Muscle of arm (tissue), 12 donors: ENCODE measurements around the gene SLK. TPM values are rescaled to one million over a fixed set of nuclear protein-coding genes. Genes with fewer than 3 reads are reported as not detected.

Experiments
- DNase-seq: peaks from one replicate; pipeline ENCODE4 v3.0.0-alpha.2; 2013
- polyA plus RNA-seq, 12 donors: library from polyadenylated mRNA; unstranded; fragments of 120-200 nt; gene quantifications; one replicate each; pipeline ENCODE4 v1.2.1, GENCODE V29; 2013; ENCODE audit not compliant: insufficient read length in 12 of 12

The SLK gene
- polyA plus RNA-seq, 12 donors = 25.5 to 50.0 (median 30.9) TPM; not detected in 1

DNA sequence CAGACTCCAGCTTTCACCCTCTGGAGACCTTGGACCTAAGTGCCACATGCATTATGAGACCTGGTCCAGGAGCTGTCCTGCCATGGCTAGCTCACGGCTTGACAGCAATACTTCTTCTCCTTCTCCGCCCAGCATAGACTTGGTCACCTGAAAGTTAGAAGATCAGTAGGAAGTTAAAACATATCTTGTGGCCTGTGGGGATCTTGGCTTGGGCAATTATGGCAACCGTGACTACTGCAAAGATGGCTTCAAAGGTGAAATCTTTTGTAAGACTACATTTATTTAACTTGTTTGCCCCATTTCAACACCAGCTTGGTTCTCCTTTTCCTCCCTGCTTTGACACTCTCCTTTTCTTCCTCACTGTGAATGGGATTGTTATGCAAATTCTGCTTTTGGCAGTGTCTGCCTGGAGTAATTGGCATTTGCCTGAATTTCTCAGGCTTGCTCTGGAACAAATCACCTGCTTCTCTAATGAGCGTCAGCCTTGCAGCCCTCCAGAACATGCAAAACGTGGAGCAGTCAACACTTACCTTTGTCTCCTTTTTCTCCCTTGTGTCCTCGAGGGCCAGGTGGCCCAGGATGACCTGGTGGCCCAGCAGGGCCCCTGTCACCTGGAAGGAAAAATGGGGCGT is 65.3 kb downstream of the SLK start:
- DNase-seq = no peak

DNA sequence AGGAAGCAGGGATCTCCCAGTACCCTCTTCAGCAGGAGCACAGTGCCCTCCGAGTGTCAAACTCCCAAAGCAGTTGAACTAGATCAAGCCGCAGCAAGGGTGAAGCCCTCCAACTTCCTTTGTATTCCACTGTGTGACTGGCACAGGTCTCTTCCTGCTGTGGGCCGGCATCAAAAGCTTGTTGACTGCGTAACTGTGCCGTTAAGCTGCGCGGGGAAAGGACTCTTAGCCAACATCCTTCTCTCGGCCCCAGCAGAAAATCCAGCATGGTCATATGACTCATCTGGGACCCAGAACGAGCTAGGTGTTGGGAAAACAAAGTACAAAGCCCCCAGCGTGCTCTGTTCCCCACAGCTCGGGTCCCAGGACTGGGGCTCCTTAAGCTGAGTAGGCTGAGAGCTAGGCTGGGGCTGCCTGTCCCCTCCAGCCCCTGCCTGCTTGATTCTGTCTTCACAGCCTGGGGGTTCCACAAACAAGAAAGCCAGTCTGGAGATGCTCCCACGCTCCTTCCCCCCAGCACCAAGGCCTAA is 66.5 kb downstream of the SLK start:
- no peak for DNase-seq

GRCh38 chr10:104033966-104034365 is 67.0 kb downstream of the SLK start:
- no peak for DNase-seq

DNA sequence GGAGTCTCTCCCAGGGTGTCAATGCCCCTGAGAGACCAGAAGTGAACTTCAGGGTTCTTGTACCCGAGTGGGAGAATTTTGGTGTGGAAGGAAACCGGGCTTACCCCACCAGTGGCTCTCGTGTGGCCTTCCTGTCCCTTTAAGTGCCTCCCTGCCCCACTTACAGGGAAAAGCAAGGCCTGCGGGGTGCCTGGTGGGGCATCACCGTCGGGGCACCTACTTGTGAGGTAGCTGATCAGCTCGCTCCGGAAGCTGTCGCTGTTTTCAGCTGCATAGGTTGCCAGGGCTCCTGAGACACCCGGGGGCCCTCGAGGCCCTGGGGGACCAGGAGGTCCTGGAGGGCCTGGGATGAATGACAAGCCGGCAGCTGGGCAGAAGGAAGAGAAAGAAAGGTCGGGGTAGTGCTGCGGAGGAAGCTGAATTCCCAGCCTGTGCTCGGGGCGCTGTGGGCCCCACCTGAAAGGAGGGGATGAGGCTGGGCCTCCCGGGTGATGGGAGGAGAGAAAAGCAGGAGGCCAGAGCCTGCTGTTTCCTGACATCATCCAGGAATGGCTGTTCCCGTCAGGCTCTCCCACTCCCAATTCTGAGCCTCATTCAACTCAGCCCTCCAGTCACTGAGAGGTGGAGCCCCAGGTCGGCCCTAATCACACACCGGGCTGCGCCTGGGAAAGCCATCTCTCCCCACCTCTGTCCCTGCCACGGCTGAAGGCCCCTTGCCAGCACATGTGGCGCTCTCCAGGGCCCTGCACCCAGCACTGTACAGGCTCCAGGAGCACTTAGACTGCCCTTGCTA is 67.7 kb downstream of the SLK start:
- no peak for DNase-seq

GRCh38 chr10:104035194-104036068 is 68.5 kb downstream of the SLK start:
- DNase-seq = no peak

GRCh38 chr10:104036069-104036384 is 69.1 kb downstream of the SLK start:
- DNase-seq = no peak

- no peak for DNase-seq
These were observed 69.7 kb downstream of the SLK start for GRCh38 chr10:104036518-104037260.

DNA sequence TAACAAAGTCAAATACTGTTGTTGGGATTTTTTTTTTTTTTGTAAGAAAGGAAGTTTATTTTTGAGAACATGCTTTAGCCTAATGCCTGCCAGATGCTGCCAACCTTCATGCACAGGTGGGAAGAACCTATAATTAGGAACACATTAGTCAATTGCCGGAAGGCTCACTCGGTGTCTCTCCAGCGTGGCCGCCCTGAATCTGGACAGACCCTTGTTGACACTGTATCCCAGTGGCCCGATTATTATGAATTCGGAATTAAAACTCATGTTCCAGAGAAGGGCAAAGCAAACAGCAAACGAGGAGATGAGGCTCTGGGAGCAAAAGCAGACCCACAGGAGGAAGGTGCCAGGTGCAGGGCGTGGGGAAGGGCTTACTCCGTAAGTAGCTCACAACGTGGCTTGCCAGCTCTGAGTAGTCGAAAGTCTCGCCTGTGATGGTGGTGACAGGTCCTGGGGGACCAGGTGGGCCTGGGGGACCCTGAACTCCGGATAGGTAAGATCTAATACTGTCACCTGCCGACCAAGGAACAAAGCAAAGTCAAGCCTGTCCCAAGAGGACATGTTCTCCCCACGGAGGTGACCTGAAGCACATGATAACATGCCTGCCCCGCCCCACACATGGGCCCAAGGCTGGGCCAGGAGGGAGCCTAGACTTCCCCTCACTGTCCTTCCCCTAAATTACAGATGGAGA is 70.5 kb downstream of the SLK start:
- DNase-seq = no peak

- no peak for DNase-seq
These were observed 71.6 kb downstream of the SLK start for GRCh38 chr10:104038537-104038936.

DNA sequence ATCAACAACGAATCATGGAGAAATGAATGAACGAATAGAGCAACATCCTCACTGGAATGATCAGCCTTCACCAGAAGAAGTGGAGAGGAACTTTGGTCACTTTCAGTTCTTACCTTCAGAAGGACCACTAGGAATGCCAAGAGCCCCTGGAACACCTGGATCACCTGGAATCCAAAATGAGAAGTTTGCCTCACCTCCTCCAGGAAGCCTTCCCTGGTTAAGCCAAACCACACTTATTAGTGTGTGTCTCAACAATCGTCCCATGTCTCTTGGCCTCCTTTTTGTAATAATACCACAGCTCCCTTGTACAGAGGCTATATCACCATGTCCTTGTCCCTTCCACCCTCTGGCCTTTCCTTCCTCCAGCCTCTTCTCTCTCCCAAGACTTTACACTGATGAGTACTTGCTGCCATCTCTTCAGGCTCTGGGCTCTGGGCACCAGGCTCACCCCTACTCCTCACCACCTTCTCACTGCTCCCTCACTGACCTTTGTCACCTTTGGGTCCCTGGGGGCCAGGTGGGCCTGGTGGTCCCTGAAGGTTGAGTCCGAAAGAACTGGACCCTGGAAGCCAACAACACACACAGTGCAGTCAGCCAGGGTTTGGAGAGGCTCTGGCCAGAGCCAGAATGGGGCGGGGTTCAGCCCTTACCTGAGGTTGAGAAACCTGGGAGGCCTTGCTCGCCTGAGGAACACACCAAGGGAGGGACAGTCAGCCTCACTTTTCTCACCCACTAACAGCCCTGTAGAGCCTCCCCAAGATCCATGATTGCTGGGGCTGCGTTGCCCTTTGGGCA is 72.2 kb downstream of the SLK start:
- DNase-seq = no peak

DNA sequence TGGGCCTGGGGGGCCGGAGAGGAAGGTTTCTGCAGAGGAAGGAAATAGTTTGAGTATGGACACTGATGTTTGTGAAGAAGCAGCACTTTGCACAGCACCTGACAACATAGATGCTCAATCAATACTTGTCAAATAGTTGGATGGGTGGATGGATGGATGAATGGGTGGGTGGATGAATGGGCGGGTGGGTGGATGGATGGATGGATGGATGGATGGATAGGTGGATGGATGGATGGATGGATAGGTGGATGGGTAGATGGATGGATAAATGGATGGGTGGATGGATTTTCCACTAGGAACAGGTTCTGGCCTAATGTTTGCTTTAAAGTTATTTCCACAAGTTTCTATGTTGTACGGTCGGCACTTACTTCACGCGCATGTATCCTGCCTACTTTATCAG is 73.4 kb downstream of the SLK start:
- DNase-seq = no peak

DNA sequence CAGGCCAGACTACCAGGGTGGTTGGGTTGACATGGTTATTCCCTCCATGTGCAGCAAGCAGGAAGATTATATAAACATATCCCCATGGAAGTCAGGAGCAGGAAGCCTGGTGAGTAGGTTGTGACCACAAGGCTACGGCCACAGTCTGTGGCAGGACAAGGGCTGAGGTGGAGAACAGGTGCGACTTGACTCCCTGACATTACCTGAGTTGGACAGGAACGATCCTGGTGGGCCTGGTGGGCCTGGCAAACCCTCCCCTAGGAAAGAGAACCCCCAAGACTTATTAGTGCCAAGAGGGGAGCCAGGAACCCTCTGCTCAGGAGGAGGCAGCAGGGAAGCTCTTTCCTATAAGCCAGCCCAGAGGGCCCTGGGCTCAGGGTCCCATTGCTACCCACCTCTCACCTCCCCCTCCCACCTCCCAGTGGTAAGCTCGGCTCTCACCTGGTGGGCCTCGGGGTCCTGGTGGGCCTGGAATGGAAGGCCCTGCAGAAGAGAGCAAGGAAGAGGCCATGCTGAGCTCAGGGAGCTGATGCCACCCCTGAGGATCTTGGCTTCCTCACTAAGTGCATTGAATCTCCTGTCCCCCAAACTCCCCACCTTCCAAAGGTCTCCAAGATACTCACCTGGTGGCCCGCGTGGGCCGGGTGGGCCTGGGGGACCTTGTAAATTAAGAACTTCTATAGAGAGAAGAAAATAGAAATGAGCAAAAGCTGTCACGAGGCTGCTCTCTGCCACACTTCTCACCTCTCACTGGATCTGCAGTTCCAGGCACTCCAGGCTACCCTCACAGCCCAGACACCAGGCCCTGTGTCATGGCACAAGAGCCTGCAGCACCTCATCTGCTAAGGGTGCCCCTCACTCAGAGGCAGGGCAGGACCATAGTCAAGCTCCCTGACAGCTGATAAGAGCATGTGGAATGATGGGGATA is 74.2 kb downstream of the SLK start:
- DNase-seq = no peak

GRCh38 chr10:104041891-104042535 is 75.1 kb downstream of the SLK start:
- DNase-seq = no peak

- DNase-seq = no peak
These were observed 76.4 kb downstream of the SLK start for GRCh38 chr10:104043185-104043830.

DNA sequence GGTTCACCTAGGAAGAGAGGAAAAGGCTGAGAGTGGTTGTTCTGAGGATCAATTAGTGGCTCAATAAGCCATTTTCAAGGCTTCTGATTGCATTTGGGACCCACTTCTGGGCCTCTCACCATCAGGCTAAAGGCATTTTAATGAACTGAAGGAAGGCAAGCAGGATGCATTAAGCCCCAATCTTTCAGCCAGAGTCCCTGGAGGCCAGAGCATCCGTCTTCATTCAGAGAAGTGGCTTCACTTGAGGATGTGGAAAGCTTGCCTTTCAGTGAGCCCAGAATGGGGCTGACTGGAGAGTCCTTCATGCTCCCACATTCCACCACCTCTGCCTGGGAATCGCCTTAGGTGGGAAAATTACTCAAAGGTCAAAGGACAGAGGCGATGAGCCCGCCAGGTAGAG is 76.9 kb downstream of the SLK start:
- no peak for DNase-seq

GRCh38 chr10:104045151-104046089 is 78.5 kb downstream of the SLK start:
- peak; percentile 9 for DNase-seq

- DNase-seq = no peak
These were observed 79.7 kb downstream of the SLK start for GRCh38 chr10:104046651-104047050.
